ENCODE measurements around the gene ZNF841. TPM values are rescaled to one million over a fixed set of nuclear protein-coding genes. Genes with fewer than 3 reads are reported as not detected.
"Not testable (repeated sequence)": the region's sequence is repeated elsewhere in the genome, so short reads cannot be mapped to it uniquely, and the experiment has no call there.

Gene ZNF841
- total RNA-seq, 4 donors from 2014 or later: 9.0 to 19.5 (median 17.1) TPM

DNA sequence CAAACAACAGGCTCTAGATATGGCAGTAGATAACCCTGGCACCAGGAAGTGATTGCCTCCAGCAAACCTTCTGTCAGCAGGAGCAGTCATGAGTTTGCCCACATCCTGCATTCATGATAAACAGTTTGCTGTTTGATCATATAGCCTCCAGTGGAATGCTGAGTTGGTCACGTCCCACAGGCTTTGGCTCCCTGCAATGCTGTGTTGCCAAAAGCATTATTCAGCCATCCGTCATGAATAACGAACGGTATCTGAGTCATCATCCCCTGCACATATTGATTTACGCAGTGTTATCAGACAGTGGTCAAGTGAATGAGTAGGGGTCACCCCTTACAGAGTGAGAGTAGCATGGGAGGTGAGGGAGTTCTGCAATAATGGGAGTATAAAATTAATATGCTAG is 25.1 kb downstream of the ZNF841 start:
- Histone ChIP-seq H3K36me3 (peaks cover 26 to 100% (median 52%) of the 10 kb centered on the region in 3 donors), H3K9me3 (peaks cover 17 to 100% (median 95%) of the 10 kb centered on the region in 3 donors), H3K4me1 (no peaks in the 10 kb centered on the region), H3K4me3 (no peak overlapping the region), H3K27ac (no peak overlapping the region), H3K27me3 (no peaks in the 10 kb centered on the region)
- DNase-seq: no peak
- intact Hi-C loops (cut with DNase I): no loop called here
- TF ChIP-seq POLR2A (IDR thresholded peaks at IDR 0.05): no peak
- TF ChIP-seq, protein P1, sequence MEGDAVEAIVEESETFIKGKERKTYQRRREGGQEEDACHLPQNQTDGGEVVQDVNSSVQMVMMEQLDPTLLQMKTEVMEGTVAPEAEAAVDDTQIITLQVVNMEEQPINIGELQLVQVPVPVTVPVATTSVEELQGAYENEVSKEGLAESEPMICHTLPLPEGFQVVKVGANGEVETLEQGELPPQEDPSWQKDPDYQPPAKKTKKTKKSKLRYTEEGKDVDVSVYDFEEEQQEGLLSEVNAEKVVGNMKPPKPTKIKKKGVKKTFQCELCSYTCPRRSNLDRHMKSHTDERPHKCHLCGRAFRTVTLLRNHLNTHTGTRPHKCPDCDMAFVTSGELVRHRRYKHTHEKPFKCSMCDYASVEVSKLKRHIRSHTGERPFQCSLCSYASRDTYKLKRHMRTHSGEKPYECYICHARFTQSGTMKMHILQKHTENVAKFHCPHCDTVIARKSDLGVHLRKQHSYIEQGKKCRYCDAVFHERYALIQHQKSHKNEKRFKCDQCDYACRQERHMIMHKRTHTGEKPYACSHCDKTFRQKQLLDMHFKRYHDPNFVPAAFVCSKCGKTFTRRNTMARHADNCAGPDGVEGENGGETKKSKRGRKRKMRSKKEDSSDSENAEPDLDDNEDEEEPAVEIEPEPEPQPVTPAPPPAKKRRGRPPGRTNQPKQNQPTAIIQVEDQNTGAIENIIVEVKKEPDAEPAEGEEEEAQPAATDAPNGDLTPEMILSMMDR (IDR thresholded peaks at IDR 0.05): no peak
- WGBS, 2 donors: 84 to 90% methylated on average over 5 of the region's 5 CpGs

DNA sequence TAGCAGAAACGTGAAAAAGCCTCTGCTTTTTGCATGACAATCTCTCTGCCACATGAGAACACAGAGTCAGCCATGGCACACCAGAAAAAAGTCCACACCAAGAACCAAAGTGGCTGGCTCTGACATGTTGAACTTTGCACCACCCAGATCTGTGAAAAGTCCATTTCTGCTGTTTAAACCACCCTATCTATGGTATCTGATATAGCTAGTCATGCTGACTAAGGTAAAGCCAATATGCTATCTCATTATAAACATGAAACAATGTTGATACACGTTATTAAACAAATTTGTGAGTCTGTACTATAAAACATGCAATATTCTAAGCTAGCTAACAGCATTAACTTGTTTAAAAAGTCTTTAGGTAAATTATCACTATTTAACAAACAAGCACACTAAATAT is 25.9 kb downstream of the ZNF841 start:
- Histone ChIP-seq H3K4me1 (no peaks in the 10 kb centered on the region), H3K27ac (no peak overlapping the region), H3K27me3 (no peaks in the 10 kb centered on the region), H3K36me3 (peaks cover 17 to 100% (median 43%) of the 10 kb centered on the region in 3 donors), H3K9me3 (peaks cover 17 to 100% (median 95%) of the 10 kb centered on the region in 3 donors), H3K4me3 (no peak overlapping the region)
- 84 to 93% methylated on average over 2 of the region's 2 CpGs for WGBS, 2 donors
- DNase-seq: no peak
- TF ChIP-seq, protein P1 (IDR thresholded peaks at IDR 0.05): no peak
- no peak for TF ChIP-seq POLR2A (IDR thresholded peaks at IDR 0.05)
- intact Hi-C loops (cut with DNase I): no loop called here

DNA sequence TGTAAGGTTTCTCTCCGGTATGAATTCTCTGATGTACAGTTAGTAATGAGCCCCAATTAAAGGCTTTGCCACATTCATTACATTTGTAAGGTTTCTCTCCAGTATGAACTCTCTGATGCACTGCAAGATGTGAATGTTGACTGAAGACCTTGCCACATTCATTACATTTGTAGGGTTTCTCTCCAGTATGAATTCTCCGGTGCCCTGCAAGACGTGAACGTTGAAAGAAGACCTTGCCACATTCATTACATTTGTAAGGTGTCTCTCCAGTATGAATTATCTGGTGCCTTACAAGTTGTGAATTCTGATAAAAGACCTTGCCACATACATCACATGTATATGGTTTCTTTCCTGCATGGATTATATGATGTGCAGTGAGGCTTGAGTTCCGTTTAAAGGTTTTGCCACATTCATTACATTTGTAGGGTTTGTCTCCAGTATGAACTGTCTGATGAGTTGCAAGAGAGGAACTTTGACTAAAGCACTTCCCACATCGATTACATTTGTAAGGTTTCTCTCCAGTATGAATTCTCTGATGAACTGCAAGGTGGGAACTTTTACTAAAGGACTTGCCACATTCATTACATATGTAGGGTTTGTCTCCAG is 29.2 kb downstream of the ZNF841 start:
- Histone ChIP-seq H3K36me3 (peaks cover 16 to 96% (median 42%) of the 10 kb centered on the region in 3 donors), H3K27ac (no peak overlapping the region), H3K4me3 (peak overlapping the region in 1 of 4 donors; percentile 29), H3K27me3 (no peaks in the 10 kb centered on the region), H3K4me1 (no peaks in the 10 kb centered on the region), H3K9me3 (peaks cover 17 to 100% (median 93%) of the 10 kb centered on the region in 3 donors)
- DNase-seq: no peak
- no peak for TF ChIP-seq POLR2A (IDR thresholded peaks at IDR 0.05)
- TF ChIP-seq, protein P1 (IDR thresholded peaks at IDR 0.05): no peak
- WGBS, 2 donors: 90 to 94% methylated on average over 6 of the region's 6 CpGs
- intact Hi-C loops (cut with DNase I): no loop called here

DNA sequence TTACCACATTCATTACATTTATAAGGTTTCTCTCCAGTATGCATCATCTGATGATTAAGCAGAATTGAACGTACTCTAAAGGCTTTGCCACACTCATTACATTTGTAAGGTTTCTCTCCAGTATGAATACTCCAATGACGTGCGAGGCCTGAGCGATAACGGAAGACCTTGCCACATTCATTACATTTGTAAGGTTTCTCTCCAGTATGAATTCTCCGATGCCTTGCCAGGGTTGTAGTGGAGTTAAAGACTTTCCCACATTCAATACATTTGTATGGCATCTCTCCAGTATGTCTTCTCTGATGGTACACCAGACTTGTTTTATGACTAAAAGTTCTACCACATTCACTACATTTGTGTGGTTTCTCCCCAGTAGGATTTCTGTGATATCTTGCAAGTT is 30.2 kb downstream of the ZNF841 start:
- Histone ChIP-seq H3K27ac (no peak overlapping the region), H3K36me3 (peaks cover 16 to 93% (median 35%) of the 10 kb centered on the region in 3 donors), H3K9me3 (peaks cover 10 to 100% (median 92%) of the 10 kb centered on the region in 3 donors), H3K4me3 (no peak overlapping the region), H3K4me1 (no peaks in the 10 kb centered on the region), H3K27me3 (no peaks in the 10 kb centered on the region)
- TF ChIP-seq, protein P1 (IDR thresholded peaks at IDR 0.05): no peak
- no peak for TF ChIP-seq POLR2A (IDR thresholded peaks at IDR 0.05)
- intact Hi-C loops (cut with DNase I): no loop called here
- no peak for DNase-seq
- 96% methylated on average over 6 of the region's 6 CpGs for WGBS, 2 donors

DNA sequence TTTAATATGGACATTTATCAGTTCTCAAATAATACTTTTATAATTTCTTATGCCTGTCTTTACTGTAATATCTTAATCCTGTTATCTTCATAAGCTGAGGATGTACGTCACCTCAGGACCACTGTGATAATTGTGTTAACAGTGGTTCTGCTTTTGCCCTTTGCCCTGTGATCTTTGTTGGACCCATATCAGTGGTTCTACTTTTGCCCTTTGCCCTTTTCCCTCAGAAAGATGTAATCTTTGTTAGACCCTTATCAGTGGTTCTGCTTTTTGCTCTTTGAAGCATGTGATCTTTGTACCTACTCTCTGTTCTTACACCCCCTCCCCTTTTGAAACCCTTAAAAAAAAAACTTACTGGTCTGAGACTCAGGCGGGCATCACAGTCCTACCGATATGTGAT is 39.1 kb downstream of the ZNF841 start:
- 97 to 98% methylated on average over 3 of the region's 3 CpGs for WGBS, 2 donors
- intact Hi-C loops (cut with DNase I): not testable (repeated sequence)

DNA sequence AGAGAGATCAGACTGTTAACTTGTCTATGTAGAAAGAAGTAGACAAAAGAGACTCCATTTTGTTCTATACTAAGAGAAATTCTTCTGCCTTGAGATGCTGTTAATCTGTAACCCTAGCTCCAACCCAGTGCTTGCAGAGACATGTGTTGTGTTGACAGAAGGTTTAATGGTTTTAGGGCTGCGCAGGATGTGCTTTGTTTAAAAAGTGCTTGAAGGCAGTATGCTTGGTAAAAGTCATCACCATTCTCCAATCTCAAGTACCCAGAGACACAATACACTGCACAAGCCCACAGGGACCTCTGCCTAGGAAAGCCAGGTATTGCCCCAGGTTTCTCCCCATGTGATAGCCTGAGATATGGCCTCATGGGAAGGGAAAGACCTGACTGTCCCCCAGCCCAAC is 43.8 kb downstream of the ZNF841 start:
- Histone ChIP-seq H3K9me3 (peaks cover 0 to 60% (median 25%) of the 10 kb centered on the region in 3 donors), H3K4me1 (peaks cover 0 to 16% (median 2%) of the 10 kb centered on the region in 3 donors)
- intact Hi-C loops (cut with DNase I); H3K4me3 ChIP-seq; H3K27me3 ChIP-seq; DNase-seq; H3K36me3 ChIP-seq; H3K27ac ChIP-seq: not testable (repeated sequence)
- WGBS, 2 donors: 22 to 38% methylated on average over 1 of the region's 1 CpG

More for the DNA sequence above, 39.1 kb downstream of the ZNF841 start:
- H3K4me1 ChIP-seq, H3K27me3 ChIP-seq, DNase-seq, H3K36me3 ChIP-seq, H3K27ac ChIP-seq, H3K4me3 ChIP-seq: not testable (repeated sequence)
- peaks cover 0 to 91% (median 55%) of the 10 kb centered on the region in 3 donors for H3K9me3 ChIP-seq
